Peyer's patch (tissue), 4 donors: ENCODE data around the gene CCDC66. TPM values are rescaled to one million over a fixed set of nuclear protein-coding genes. Genes with fewer than 3 reads are reported as not detected.
"Not testable (repeated sequence)": the region's sequence is repeated elsewhere in the genome, so short reads cannot be mapped to it uniquely, and the experiment has no call there.

ENCODE experiments used
- DNase-seq, 3 donors: peaks; one replicate each; pipeline ENCODE4 v3.0.0-alpha.2; 2017 to 2019
- H3K27ac ChIP-seq, 4 donors: fragments of 200-600 bp; sonication (generic); one replicate each; pipeline ENCODE4 v1.5.1; 2016 to 2019
- H3K27me3 ChIP-seq, 2 donors: fragments of 200-600 bp; sonication (generic); one replicate each; pipeline ENCODE4 v1.5.1; 2019
- H3K36me3 ChIP-seq, 3 donors: fragments of 200-600 bp; sonication (generic); one replicate each; pipeline ENCODE4 v1.5.1; 2016 to 2019
- H3K4me1 ChIP-seq, 4 donors: fragments of 200-600 bp; sonication (generic); one replicate each; pipeline ENCODE4 v1.5.1; 2016 to 2019
- H3K4me3 ChIP-seq, 4 donors: fragments of 200-600 bp; sonication (generic); 1 replicate in 3 of 4; 2 replicates in 1 of 4; pipeline ENCODE4 v1.5.1; 2016 to 2019; ENCODE audit warnings: mild to moderate bottlenecking in 1 of 4
- H3K9me3 ChIP-seq, 4 donors: fragments of 200-600 bp; sonication (generic); one replicate each; pipeline ENCODE4 v1.5.1; 2016 to 2019; ENCODE audit warnings: mild to moderate bottlenecking in 1 of 4
- POLR2A ChIP-seq, 2 donors: fragments of 450-650 bp; IDR thresholded peaks; one replicate each; pipeline ENCODE4 v1.5.1; 2017; ENCODE audit warnings: antibody characterized with exemption in 2 of 2, mild to moderate bottlenecking in 2 of 2, moderate library complexity in 2 of 2
- total RNA-seq, 4 donors: library from RNA; depleted of rRNA; stranded (reverse); fragments of >200 nt; gene quantifications; one replicate each; pipeline ENCODE4 v1.1.0, GENCODE V29; 2016
- TF ChIP-seq, protein P1 (sequence below), 6 experiments: fragments of 450-650 bp in 4 of 6; fragments of 200-600 bp in 2 of 6; sonication (generic) in 1 of 6; IDR thresholded peaks; one replicate each; pipeline ENCODE4 v1.5.1; 2017 to 2019; ENCODE audit warnings: antibody characterized with exemption in 6 of 6, mild to moderate bottlenecking in 3 of 6, moderate library complexity in 1 of 6

The CCDC66 gene
- total RNA-seq, 4 donors from 2014 or later = 12.4 to 108 (median 37.7) TPM

DNA sequence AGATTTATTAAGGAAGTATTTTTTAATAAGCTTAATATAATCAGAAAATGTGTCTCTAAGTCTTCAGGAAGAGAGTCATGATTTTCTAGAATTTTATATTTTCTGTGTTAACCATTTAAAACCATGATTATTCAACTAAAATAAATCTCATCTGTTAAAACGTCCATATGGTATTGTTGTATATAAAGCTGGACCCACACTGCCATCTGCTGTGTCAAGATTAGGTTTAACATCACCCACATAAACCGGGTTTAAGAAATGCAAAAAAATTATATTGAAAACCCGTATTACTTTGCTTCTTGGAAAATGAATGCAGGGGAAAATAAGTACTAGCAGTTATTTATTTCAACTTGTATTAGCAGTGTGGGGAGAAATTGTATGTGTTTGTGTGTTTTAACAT lies 9.5 kb upstream of the CCDC66 start:
- no peak for DNase-seq
- no peak overlapping the region for H3K27ac ChIP-seq
- H3K36me3 ChIP-seq = no peaks in the 10 kb centered on the region
- TF ChIP-seq, protein P1, sequence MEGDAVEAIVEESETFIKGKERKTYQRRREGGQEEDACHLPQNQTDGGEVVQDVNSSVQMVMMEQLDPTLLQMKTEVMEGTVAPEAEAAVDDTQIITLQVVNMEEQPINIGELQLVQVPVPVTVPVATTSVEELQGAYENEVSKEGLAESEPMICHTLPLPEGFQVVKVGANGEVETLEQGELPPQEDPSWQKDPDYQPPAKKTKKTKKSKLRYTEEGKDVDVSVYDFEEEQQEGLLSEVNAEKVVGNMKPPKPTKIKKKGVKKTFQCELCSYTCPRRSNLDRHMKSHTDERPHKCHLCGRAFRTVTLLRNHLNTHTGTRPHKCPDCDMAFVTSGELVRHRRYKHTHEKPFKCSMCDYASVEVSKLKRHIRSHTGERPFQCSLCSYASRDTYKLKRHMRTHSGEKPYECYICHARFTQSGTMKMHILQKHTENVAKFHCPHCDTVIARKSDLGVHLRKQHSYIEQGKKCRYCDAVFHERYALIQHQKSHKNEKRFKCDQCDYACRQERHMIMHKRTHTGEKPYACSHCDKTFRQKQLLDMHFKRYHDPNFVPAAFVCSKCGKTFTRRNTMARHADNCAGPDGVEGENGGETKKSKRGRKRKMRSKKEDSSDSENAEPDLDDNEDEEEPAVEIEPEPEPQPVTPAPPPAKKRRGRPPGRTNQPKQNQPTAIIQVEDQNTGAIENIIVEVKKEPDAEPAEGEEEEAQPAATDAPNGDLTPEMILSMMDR (IDR thresholded peaks at IDR 0.05) = no peak
- TF ChIP-seq POLR2A (IDR thresholded peaks at IDR 0.05) = no peak
- H3K4me1 ChIP-seq = no peaks in the 10 kb centered on the region
- H3K9me3 ChIP-seq = no peaks in the 10 kb centered on the region
- H3K27me3 ChIP-seq = no peaks in the 10 kb centered on the region
- H3K4me3 ChIP-seq = no peak overlapping the region

- H3K36me3 ChIP-seq = peaks cover 0 to 4% (median 0%) of the 10 kb centered on the region in 3 donors
- H3K9me3 ChIP-seq = no peaks in the 10 kb centered on the region
- H3K27me3 ChIP-seq = no peaks in the 10 kb centered on the region
- H3K27ac ChIP-seq = peak overlapping the region; percentile 82 to 89 (median 86)
- TF ChIP-seq, protein P1 (IDR thresholded peaks at IDR 0.05) = no peak
- no peak for TF ChIP-seq POLR2A (IDR thresholded peaks at IDR 0.05)
- H3K4me3 ChIP-seq = peak overlapping the region; percentile 60 to 94 (median 66)
- H3K4me1 ChIP-seq = peaks cover 0 to 10% (median 5%) of the 10 kb centered on the region in 4 donors
- DNase-seq = no peak
These were observed 826 bp downstream of the CCDC66 start for GRCh38 chr3:56557831-56558170.

DNA sequence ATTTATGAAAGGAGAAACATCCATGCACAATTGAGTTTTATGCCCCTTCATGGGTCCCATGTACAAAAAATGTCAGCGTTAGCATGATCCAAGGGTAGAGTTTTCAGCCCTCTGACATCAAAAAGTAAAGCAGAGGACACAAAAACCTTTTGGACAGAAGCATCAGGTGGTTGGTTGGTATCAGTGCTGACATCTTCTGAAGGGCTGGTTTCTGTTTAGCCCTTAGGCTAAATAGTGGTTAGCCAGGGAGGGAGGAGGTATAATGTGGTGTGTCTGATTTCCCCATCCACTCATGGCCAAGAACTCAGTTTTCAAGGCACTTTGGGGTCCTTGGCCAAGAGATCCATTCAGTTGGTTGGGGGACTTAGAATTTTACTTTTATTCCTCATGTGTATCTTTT lies 16.5 kb downstream of the CCDC66 start:
- Histone ChIP-seq H3K27me3 (no peaks in the 10 kb centered on the region), H3K4me1 (no peaks in the 10 kb centered on the region), H3K36me3 (peaks cover 0 to 42% (median 3%) of the 10 kb centered on the region in 3 donors), H3K4me3 (no peak overlapping the region), H3K9me3 (no peaks in the 10 kb centered on the region), H3K27ac (no peak overlapping the region)
- no peak for TF ChIP-seq POLR2A (IDR thresholded peaks at IDR 0.05)
- TF ChIP-seq, protein P1 (IDR thresholded peaks at IDR 0.05) = no peak
- DNase-seq = no peak

GRCh38 chr3:56581941-56582340 lies 25.0 kb downstream of the CCDC66 start:
- not testable (repeated sequence) for H3K4me3 ChIP-seq, H3K9me3 ChIP-seq, H3K4me1 ChIP-seq, DNase-seq, H3K27ac ChIP-seq, H3K27me3 ChIP-seq
- H3K36me3 ChIP-seq = peaks cover 0 to 14% (median 0%) of the 10 kb centered on the region in 3 donors

GRCh38 chr3:56584275-56584674 lies 27.3 kb downstream of the CCDC66 start:
- not testable (repeated sequence) for H3K9me3 ChIP-seq, H3K27me3 ChIP-seq, DNase-seq, H3K27ac ChIP-seq, H3K4me3 ChIP-seq, H3K4me1 ChIP-seq
- peaks cover 0 to 14% (median 0%) of the 10 kb centered on the region in 3 donors for H3K36me3 ChIP-seq

- Histone ChIP-seq H3K4me3 (no peak overlapping the region), H3K9me3 (no peaks in the 10 kb centered on the region), H3K4me1 (no peaks in the 10 kb centered on the region), H3K27ac (no peak overlapping the region), H3K36me3 (peaks cover 0 to 5% (median 0%) of the 10 kb centered on the region in 3 donors), H3K27me3 (no peaks in the 10 kb centered on the region)
- TF ChIP-seq, protein P1 (IDR thresholded peaks at IDR 0.05) = no peak
- TF ChIP-seq POLR2A (IDR thresholded peaks at IDR 0.05) = no peak
- no peak for DNase-seq
These were observed 33.8 kb downstream of the CCDC66 start for GRCh38 chr3:56590814-56591213.

GRCh38 chr3:56591262-56591661 lies 34.3 kb downstream of the CCDC66 start:
- Histone ChIP-seq H3K27ac (no peak overlapping the region), H3K36me3 (peaks cover 0 to 5% (median 0%) of the 10 kb centered on the region in 3 donors), H3K4me1 (no peaks in the 10 kb centered on the region), H3K4me3 (no peak overlapping the region), H3K27me3 (no peaks in the 10 kb centered on the region), H3K9me3 (no peaks in the 10 kb centered on the region)
- DNase-seq = no peak
- TF ChIP-seq POLR2A (IDR thresholded peaks at IDR 0.05) = no peak
- TF ChIP-seq, protein P1 (IDR thresholded peaks at IDR 0.05) = no peak
